ENCODE measurements around the gene ACAA1. TPM values are rescaled to one million over a fixed set of nuclear protein-coding genes. Genes with fewer than 3 reads are reported as not detected.

ACAA1 gene
- total and polyA plus RNA-seq, 2 of the 13 experiments (the other 11 are each of a cell fraction or from before 2014, with no cell fraction given), result 60.8 to 188 TPM

- TF ChIP-seq MAX (IDR thresholded peaks at IDR 0.05) (no peak), SP1 (IDR thresholded peaks at IDR 0.05) (no peak), SP1 (CRISPR knock-in tag; IDR thresholded peaks at IDR 0.05) (no peak), ZNF839 (CRISPR knock-in tag; IDR thresholded peaks at IDR 0.05; ENCODE audit: borderline replicate concordance) (no peak), IRF2 (CRISPR knock-in tag; IDR thresholded peaks at IDR 0.05) (no peak), SKI (IDR thresholded peaks at IDR 0.05; ENCODE audit: partially characterized antibody) (peak; percentile 57), MBNL3 (CRISPR knock-in tag; conservative IDR thresholded peaks at IDR 0.05) (no peak), BRF2 (CRISPR knock-in tag; IDR thresholded peaks at IDR 0.05) (no peak), NFE2L2 (IDR thresholded peaks at IDR 0.05; ENCODE audit: low read length) (no peak), HBP1 (CRISPR knock-in tag; IDR thresholded peaks at IDR 0.05; ENCODE audit: low read depth) (0 out of 2 replicates have a peak, but pooled peaks have one; percentile 23), HNRNPH1 (optimal IDR thresholded peaks at IDR 0.05; ENCODE audit: low read depth, low read length) (no peak), ZFX (CRISPR knock-in tag; IDR thresholded peaks at IDR 0.05; ENCODE audit: low read depth) (peak; percentile 82), TBX2 (CRISPR knock-in tag; IDR thresholded peaks at IDR 0.05; ENCODE audit: borderline replicate concordance) (0 out of 2 replicates have a peak, but pooled peaks have one; percentile 3), ZNF570 (CRISPR knock-in tag; IDR thresholded peaks at IDR 0.05; ENCODE audit: borderline replicate concordance) (no peak), FLYWCH1 (CRISPR knock-in tag; IDR thresholded peaks at IDR 0.05) (no peak), TBX3 (IDR thresholded peaks at IDR 0.05; ENCODE audit: borderline replicate concordance) (no peak), SAFB2 (CRISPR knock-in tag; IDR thresholded peaks at IDR 0.05; ENCODE audit: borderline replicate concordance, low read depth) (no peak), ZBED4 (CRISPR knock-in tag; IDR thresholded peaks at IDR 0.05; ENCODE audit: borderline replicate concordance) (no peak), YEATS2 (CRISPR knock-in tag; IDR thresholded peaks at IDR 0.05; ENCODE audit: borderline replicate concordance) (no peak), BRCA1 (CRISPR knock-in tag; IDR thresholded peaks at IDR 0.05) (no peak), ZNF256 (CRISPR knock-in tag; conservative IDR thresholded peaks at IDR 0.05) (0 out of 2 replicates have a peak, but pooled peaks have one; percentile 55), PCBP1 (IDR thresholded peaks at IDR 0.05; ENCODE audit: borderline replicate concordance, low read depth, low read length) (no peak), SRSF9 (IDR thresholded peaks at IDR 0.05; ENCODE audit: borderline replicate concordance, insufficient read depth, low read depth, low read length, poor library complexity, severe bottlenecking) (no peak), ZMYM2 (CRISPR knock-in tag; IDR thresholded peaks at IDR 0.05) (no peak)
Measured at GRCh38 chr3:38138349-38139190, 1.6 kb upstream of the ACAA1 start, which contains the start of gene MYD88 (continued).
